Right ventricle myocardium superior (tissue), 1 donor: ENCODE data around the gene ASAP2. TPM values are rescaled to one million over a fixed set of nuclear protein-coding genes. Genes with fewer than 3 reads are reported as not detected.

Experiments used
- ATAC-seq: fragments of 200-7000 bp; cut with Tn5 transposase; one replicate; pipeline ENCODE4 v1.9.1; 2020; ENCODE audit warnings: mild to moderate bottlenecking; ENCODE audit not compliant: poor library complexity
- DNase-seq: peaks from one replicate; pipeline ENCODE4 v3.0.0-alpha.2; 2020
- intact Hi-C: fragments of 100-400 bp; cut with DNase I; formaldehyde crosslinking; loops from one replicate; pipeline ENCODE4 v1.11.2; 2022
- long read RNA-seq: library from polyadenylated mRNA; unstranded; transcript quantifications from one replicate; pipeline ENCODE4 v2.0.0, GENCODE V29; 2021
- total RNA-seq: library from RNA; stranded (reverse); fragmentation: NEBNext Ultra II Directional; extraction: Animal tissue kit (Norgen Biotek cat#: 25700); gene quantifications from one replicate; pipeline ENCODE4 v1.2.1, GENCODE V29; 2021
- donor health status: DM: no; HTN: yes; CAD: no; lungs with severe emphysema.

The ASAP2 gene
- total RNA-seq = 10.7 TPM
- long read RNA-seq, full-length matches to known transcripts = 2 of 8 reads
- long read RNA-seq, partial matches to known transcripts = 5 of 8 reads
- long read RNA-seq, other reads (novel, unspliced or antisense) = 1 of 8 reads

DNA sequence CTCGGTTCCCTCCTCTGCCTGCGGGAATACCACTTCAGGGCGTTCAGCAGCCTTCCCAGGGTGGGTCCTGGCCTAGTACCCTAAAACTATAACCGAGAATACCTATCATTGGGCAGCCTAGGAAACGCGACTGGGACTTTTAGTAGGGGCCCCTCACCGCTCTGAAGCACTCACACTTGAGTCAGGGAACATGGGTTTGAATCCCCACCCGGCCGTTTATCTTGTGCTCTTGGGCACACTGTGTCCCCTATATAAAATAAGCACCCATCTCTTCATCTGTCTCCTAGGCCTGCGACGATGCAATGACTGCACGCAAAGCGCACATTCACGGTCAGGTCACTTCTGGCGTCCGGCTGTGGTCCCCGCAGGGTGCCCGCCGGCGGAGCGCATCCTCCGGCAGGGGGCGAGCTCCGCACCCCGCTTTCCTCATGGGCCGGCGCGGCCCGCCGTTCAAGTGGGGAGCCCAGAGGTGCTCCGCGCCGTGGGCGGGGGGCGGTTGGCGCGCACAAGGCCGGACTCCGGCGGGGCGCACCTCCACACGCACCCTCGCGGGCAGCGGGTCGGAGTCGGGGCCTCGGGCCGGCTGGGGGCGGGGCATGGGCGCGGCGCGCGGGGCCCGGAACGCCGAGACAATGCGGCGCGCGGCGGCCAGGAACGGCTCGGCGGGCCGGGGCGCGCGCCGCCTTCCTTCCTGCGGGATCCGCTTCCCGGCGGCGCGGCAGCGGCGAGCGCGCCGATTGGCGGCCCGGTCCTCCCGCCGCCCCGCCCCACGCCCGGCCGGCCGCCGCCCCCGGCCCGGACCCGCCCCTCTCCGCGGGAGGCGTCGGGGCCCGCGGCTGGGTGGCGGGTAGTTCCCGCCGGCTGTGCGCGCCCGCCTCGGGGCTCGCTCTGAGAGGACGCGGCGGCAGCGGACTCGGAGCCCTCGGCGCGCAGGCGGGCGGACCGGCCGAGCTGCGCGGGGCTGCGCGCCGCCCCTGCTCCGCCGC, at the start of gene ASAP2:
Gene ASAP2 (plus strand): TSS at position 850 of the 986 bp plus-strand sequence. CDS start 293 bp downstream, outside the sequence.
- ATAC-seq (peak; percentile 85), DNase-seq (peak; percentile 83)
- intact Hi-C loops = loop anchor here (5.0 to 10.0 kb wide), 2 partner anchors 126 to 219 kb away; partner anchors contain the start of genes CPSF3 and ITGB1BP1

DNA sequence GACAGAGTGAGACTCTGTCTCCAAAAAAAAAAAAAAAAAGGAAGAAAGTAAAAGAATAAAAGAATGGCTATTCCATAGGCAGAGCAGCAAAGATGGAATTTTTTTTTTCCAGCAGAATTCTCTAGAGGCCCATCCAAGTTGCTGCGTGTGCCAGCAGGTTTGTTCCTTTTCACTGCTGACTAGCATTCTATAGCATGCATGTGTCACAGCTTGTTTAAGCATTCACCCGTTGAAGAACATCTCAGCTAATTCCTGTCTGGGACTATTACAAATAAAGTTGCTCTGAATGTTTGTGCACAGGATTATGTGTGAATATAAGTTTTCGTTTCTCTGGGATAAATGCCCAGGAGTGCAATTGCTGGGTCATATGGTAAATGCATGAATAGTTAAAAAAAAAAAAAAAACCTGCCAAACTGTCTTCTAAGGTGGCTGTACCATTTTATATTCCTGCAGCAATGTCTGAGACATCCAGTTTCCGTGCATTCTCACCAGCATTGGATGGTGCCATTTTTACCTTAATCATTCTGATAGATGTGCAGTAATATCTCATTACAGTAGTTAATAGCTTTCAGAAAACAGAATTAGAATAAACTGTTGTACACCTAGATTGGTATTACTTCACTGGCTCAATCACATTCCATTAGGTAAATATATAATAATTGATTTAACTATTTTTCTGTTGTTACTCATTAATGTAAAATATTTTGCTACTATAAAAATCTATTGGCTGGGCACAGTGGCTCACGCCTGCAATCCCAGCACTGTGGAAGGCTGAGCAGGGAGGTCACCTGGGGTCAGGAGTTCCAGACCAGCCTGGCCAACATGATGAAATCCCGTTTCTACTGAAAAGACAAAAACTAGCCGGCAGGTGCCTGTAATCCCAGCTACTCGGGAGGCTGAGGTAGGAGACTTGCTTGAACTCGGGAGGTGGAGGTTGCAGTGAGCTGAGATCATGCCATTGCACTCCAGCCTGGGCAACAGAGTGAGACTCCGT, 47.5 kb upstream of the ASAP2 start:
- DNase-seq (no peak), ATAC-seq (no peak)
- intact Hi-C loops = no loop called here

DNA sequence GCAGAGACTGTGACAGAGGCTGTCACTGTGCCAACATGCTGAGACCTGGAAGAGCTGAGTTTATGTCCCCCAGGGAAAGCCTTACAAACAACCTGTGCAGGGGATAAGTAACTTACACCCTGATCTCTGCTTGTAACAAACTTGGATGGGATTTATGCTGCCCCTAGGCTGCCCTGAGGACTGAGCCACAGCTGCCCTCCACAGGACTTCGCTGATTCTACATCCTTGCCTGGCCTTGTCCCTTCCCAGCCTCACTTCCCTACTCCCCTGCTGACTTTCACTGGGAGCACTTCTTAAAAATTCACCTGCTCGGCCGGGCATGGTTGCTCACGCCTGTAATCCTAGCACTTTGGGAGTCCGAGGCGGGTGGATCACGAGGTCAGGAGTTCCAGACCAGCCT, 45.9 kb upstream of the ASAP2 start:
- DNase-seq (no peak), ATAC-seq (no peak)
- intact Hi-C loops = no loop called here

DNA sequence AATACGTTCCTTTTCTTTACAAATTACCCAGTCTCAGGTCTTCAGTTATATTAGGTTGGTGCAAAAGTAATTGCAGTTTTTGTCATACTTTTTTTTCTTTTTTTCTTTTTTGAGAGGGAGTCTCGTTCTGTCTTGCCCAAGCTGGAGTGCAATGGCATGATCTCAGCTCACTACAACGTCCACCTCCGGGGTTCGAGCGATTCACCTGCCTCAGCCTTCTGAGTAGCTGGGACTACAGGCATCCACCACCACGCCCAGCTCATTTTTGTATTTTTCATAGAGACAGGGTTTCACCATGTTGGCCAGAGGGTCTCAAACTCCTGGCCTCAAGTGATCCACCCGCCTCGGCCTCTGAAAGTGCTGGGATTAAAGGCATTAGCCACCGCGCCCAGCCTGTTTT, 43.8 kb upstream of the ASAP2 start:
- intact Hi-C loops = no loop called here
- ATAC-seq (no peak), DNase-seq (no peak)

DNA sequence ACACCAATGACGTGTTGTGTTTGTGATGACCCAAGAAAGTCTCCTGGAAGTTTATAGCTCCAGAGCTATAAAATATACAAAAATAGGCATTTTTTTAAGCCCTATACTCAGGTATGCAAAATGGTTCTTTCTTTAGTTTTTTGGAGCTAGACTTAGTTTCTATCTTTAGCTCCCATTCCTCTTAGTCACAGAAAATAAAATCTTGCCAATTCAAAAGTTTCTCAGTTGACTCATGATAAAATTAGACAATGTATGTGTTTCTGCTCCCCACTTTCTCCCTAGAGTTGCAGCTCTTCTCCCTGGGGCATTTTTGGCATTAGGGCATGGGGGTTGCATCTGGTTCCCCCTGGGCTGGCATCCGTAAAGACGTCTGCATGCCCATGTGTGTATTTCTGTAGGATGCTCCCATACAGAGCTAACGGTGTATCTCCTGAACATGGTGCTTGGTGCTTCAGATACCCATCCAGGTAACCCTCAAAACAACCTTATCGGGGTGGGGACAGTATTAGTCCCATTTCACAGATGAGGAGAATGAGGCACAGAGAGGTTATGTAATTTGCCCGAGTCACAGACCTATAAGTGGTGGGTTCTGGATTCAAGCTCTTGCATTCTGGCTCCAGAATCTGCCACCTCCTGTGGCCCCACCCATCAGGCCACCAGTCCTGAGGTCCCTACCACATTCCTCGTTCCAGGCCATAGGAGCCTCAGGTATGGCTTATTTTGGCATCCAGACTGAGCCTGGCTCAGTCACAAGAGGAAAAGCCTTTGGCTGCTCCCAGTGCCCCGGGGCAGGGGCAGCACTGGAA, 43.1 kb upstream of the ASAP2 start:
- intact Hi-C loops = no loop called here
- DNase-seq (no peak), ATAC-seq (no peak)

DNA sequence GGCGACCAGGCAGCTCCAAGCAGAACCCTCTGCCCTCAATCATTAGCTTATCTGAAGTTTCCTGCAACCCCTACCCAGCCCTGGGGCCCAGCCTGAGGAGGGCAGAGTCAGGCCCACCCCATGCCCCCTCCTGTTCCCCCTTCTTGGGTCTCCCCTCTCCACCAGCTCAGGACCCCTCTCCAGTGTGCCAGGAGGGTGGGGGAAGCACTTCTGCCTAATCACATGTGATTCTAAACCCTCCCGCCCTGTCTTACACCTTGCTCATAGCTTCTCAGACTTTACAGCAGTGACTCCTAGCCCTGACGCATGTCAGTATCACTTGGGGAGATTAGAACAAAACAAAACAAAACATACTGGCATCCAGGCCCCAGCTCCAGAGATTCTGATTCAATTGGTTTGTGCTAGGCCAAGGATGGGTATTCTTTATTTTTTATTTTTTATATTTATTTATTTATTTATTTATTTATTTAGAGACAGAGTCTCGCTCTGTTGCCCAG, 42.5 kb upstream of the ASAP2 start:
- ATAC-seq (no peak), DNase-seq (no peak)
- intact Hi-C loops = no loop called here

DNA sequence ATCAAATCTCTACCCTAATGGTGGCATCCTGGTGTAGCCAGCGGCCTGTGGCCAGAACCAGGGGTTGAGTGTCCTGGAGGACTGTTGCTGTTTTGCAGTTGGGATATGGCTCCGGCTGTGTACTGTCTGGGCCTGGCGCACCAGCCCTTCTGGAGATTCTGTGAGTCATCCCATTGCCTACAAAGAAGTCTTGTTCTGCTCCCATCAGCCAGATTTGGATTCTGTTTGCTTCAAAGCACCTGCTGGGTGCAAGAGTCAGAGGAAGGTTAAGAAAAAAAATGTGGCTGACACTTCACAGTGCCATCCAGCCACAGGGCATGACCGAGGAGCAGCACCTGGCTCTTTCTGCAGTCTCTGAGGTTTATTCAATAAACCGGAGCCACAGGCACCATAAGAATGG, 41.0 kb upstream of the ASAP2 start:
- DNase-seq (peak; percentile 57), ATAC-seq (peak; percentile 46)
- intact Hi-C loops = no loop called here

DNA sequence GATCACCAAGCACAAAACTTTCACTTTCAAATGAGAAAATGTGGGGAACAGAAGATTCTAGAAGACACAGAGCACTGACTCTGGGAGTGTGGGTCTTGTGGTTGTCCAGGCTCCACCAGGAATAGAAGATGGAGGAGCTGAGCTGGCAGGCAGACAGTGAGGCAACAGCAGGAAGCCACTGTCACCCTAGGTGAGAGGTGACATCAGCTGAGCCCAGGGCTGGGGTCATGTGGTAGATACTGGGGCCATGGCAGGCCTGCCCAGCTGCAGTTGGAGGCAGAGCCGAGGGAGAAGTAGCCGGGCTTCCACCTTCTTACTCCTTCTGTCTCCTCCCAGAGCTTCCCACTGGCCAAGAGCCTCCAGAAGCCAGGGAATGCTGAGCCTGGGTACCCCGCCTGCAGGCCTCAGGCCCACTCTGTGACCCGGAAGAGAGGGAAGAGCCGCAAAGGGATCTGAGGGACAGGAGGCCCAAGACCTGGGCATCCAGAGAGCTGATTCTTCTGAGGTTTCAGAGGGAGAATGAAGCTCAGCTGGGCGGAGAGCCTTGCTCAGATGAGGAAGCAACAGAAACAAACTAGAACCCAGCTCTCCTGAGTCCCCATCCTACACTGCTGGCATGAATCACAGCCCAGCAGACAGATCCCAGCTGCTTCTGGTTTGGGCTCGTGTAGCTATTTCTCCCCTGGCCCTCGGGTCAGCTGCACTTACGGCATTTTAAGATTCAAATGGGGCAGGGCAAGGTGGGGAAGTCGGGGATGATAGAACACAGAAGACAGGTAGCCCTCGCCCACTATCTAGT, 39.8 kb upstream of the ASAP2 start:
- DNase-seq (peak; percentile 54), ATAC-seq (peak; percentile 78)
- intact Hi-C loops = no loop called here

DNA sequence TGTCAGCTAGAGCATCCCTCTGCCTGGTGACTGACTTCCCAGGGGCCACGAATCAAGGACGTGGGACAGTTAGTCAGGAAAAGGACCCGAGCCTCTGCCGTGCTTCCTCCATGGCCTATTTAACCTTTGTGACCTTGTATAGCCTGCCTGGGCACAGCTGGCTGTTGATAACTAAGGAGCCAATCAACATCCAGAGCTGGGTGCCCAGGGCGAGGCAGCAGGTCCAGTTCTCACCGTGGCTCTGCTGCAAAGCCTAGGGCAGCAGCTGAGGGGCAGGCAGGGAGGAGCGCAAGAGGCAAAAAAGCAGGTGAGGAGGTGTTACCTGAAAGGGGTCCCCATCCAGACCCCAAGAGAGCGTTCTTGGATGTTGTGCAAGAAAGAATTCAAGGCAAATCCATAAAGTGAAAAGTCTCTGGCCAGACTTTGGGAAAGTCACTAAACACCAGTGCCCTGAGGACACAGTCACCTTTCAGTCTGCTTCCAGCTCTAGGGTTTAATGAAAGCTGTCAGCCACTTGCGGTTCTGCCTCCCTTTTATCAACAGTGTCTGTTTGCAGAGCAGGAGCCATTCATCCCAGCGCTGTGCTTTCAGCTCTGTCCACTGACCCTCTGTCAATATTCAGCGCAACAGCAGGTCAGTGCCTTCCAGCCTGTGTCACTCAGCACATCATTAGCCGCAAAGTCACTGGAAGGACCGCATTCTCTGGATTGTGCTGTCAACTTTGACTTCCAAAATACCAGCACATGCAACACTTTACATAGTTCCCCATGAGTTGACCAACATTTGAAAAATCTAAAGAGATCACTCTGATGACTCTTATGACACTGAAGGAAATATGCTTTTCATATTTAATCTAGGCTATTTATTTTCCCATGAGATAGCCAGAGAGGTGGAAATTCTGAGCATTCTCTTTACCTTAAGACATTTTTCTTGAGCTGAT, 38.6 kb upstream of the ASAP2 start:
- ATAC-seq = no peak
- DNase-seq = no peak
- intact Hi-C loops = no loop called here

DNA sequence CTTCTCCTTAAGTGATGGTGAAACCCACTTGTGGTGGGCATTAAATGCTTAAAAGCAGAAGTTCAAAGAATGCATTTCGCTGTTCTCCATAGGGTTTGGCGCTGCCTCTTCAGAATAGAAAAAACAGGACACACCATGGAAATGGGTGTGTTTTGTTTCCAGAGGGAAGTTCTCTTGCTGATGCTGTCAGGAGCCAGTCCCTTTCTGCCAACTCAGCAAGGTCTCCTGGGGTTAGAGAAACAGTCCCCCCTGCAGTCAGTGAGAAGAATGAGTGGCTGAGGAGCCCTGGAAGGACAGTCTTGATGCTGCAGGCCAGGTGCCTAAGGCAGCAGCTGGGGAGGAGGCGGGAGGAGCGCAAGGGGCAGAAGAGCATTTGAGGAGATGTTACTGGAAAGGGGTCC, 37.8 kb upstream of the ASAP2 start:
- intact Hi-C loops = no loop called here
- DNase-seq = no peak
- ATAC-seq = peak; percentile 24

DNA sequence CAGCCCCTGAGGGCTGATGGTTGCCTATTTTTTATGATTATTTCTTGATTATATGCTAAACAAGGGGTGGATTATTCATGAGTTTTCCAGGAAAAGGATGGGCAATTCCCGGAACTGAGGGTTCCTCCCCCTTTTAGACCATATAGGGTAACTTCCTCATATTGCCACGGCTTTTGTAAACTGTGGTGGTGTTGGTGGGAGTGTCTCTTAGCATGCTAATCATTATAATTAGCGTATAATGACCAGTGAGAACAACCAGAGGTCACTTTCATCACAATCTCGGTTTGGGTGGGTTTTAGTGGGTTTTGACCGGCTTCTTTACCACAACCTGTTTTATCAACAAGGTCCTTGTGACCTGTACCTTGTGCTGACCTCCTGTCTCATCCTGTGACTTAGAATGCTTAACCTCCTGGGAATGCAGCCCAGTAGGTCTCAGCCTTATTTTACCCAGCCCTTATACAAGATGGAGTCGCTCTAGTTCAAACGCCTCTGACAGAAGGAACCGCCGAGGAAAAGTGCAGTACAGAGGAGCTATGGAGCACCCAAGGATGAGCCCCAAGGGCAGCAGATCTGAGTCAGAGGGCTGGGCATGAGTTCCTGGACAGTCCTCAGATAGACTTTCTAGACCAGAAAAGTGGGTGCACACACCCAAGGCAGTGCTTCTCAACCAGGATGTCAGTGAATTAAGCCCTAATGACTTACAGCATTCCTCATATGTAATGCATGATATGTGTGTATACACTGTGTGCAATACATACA, 37.1 kb upstream of the ASAP2 start:
- intact Hi-C loops = no loop called here
- DNase-seq = no peak
- ATAC-seq = no peak

DNA sequence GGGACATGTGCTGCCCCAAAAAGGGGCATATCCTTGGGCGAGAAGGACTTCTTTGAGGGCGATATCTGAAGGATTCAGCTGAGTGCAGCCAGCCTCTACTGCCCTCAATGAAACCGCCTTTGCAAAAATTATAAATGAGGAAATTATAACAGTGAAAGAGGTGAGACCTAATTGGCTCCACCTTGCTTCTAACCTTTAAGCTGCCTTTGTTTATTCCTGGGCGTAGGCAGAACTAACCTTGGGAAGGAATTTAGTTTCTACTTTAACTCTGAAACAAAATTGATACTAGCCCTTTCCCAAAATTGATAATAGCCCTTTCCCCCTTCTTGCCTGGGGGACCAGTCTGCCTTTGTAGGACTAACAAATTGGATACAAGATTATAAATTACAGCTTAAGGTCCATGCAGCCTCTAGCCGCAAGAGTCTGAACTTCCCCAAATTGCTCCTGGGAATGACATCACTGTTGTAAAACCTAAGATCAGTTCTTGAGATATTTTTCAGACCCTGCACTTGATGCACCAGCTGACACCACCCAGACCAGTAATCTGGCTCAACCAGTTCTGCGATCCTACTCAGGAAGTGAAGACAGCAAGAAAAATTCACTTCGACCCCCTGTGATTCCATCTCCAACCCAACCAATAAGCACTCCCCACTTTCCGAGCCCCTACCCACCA, 36.0 kb upstream of the ASAP2 start:
- ATAC-seq (no peak), DNase-seq (no peak)
- intact Hi-C loops = no loop called here

DNA sequence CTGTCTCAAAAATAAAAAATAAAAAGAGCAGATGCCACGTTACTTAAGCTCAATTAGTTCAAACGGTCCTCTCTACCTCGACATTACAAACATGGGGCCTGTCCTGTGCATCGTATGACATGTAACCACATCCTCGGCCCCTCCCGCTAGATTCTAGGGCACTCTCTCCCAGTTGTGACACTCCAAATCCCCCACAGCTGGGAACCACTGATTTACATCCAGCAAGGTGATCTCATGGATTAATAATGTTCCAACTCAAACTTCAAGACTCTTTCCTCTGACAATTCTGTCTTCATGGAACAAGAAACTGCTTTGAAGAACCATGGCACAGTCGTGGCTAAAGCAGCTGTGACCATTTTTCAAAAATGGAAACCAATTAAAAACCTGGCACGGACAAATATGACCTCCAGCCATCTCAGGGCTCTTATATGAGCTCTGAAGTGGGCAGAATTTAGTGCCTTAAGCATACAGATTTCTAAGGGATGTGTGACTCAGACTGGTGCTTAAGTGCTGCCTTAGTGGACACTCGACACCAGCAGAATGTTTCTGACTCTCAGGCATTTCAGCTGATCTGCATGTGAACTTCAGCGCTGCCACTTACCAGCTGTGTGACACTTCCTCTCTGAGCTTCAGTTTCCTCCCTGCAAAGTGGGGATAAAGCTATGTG, 31.7 kb upstream of the ASAP2 start:
- no peak for ATAC-seq
- DNase-seq = no peak
- intact Hi-C loops = no loop called here

DNA sequence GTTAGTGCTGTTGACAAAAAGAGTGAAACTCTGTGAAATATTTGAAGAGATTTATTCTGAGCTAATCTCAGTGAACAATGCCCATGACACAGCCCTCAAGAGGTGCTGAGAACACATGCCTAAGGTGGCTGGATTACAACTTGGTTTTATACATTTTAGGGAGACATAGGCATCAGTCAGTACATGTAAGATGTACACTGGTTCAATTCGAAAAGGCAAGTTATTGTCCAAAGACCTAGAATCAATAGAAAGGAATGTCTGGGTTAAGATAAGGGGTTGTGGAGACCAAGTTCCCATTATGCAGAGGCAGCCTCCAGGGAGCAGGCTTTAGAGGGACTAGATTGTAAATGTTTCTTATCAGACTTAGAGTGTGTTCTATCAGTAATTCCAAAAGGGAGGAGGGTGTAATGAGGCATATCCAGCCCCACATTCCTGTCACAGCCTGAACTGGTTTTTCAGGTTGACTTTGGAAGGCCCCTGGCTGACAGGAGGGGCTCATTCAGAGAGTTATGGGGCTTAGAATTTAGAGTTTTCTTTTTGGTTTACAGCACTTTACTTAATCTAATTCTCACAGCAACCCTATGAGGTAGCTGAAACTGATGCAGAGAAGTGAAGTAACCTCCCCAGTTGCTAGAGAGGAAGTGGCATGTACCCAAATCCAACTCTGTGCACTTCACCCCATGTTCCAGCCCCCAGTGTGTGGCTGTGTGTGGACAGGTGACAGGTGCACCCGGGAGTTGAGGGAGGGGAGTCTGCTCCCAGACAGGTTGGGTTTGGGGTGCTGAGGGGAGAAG, 28.3 kb upstream of the ASAP2 start:
- DNase-seq = no peak
- ATAC-seq = peak; percentile 42
- intact Hi-C loops = no loop called here
